IMR-90 (cell line): ENCODE results near the gene HLA-DQA1. TPM values are rescaled to one million over a fixed set of nuclear protein-coding genes. Genes with fewer than 3 reads are reported as not detected.

ENCODE experiments used
- ATAC-seq: fragments of 200-7000 bp; cut with Tn5 transposase; 2 replicates; pipeline ENCODE4 v1.9.1; 2020; ENCODE audit warnings: low read depth, mild to moderate bottlenecking, moderate library complexity
- BruUV-seq: library from RNA; stranded (reverse); fragments of 400-500 nt; replicated peaks from 2 replicates; lab custom pipeline; 2021; lab: Mats Ljungman, UMichigan
- CTCF ChIA-PET: fragments of 300-600 bp; formaldehyde crosslinking; extraction: SDS; loops from one replicate; lab custom pipeline; 2021; ENCODE audit warnings: antibody characterized with exemption; lab: Yijun Ruan, JAX
- POLR2A ChIA-PET: fragments of 300-600 bp; sonication (Branson Sonifier 250); formaldehyde crosslinking; loops from one replicate; lab custom pipeline; 2022; ENCODE audit warnings: antibody characterized with exemption; ENCODE audit not compliant: unreplicated experiment; lab: Charles Lee
- DNase-seq: peaks from one replicate; pipeline ENCODE4 v3.0.0; 2013
- H2AFZ ChIP-seq: replicated peaks from 2 replicates; pipeline ENCODE3; 2013; ENCODE audit warnings: low read length, mild to moderate bottlenecking; ENCODE audit not compliant: poor library complexity
- H2AK5ac ChIP-seq: 2 replicates; pipeline ENCODE4 v1.6.1; 2013; ENCODE audit warnings: low read depth, low read length, inconsistent platforms
- H2AK9ac ChIP-seq: replicated peaks from 2 replicates; pipeline ENCODE3; 2013; ENCODE audit warnings: mild to moderate bottlenecking, low read depth, low read length, moderate library complexity; ENCODE audit not compliant: poor library complexity
- H2BK120ac ChIP-seq: 2 replicates; pipeline ENCODE4 v1.6.1; 2013; ENCODE audit warnings: low read depth, low read length, inconsistent platforms
- H2BK15ac ChIP-seq: 3 replicates; pipeline ENCODE4 v1.6.1; 2013; ENCODE audit warnings: low read depth, low read length, inconsistent platforms
- H2BK20ac ChIP-seq: 2 replicates; pipeline ENCODE4 v1.6.1; 2013; ENCODE audit warnings: low read depth, mild to moderate bottlenecking, inconsistent platforms, low read length, moderate library complexity
- H2BK5ac ChIP-seq: 2 replicates; pipeline ENCODE4 v1.6.1; 2013; ENCODE audit warnings: mild to moderate bottlenecking, low read depth, low read length, inconsistent platforms; ENCODE audit not compliant: poor library complexity, severe bottlenecking
- H3K14ac ChIP-seq: replicated peaks from 2 replicates; pipeline ENCODE4 v1.6.1; 2013; ENCODE audit warnings: low read depth, low read length, inconsistent platforms
- H3K18ac ChIP-seq: 2 replicates; pipeline ENCODE4 v1.6.1; 2013; ENCODE audit warnings: low read depth, low read length, control low read depth
- H3K23ac ChIP-seq: 2 replicates; pipeline ENCODE4 v1.6.1; 2013; ENCODE audit warnings: low read depth, low read length, inconsistent platforms
- H3K27ac ChIP-seq: 2 replicates; pipeline ENCODE4 v1.5.1; 2013; ENCODE audit warnings: mild to moderate bottlenecking, control low read depth, low read length; ENCODE audit not compliant: insufficient read depth
- H3K27me3 ChIP-seq: 2 replicates; pipeline ENCODE4 v1.6.1; 2013; ENCODE audit warnings: low read length; ENCODE audit not compliant: control insufficient read depth, insufficient read depth
- H3K36me3 ChIP-seq: 2 replicates; pipeline ENCODE4 v1.6.1; 2013; ENCODE audit warnings: low read length, mixed read lengths; ENCODE audit not compliant: control insufficient read depth, insufficient read depth
- H3K4ac ChIP-seq: 2 replicates; pipeline ENCODE4 v1.6.1; 2013; ENCODE audit warnings: low read depth, low read length, inconsistent platforms
- H3K4me1 ChIP-seq: 2 replicates; pipeline ENCODE4 v1.6.1; 2013; ENCODE audit warnings: low read length, mixed read lengths; ENCODE audit not compliant: control insufficient read depth, insufficient read depth
- H3K4me2 ChIP-seq: 2 replicates; pipeline ENCODE4 v1.6.1; 2013; ENCODE audit warnings: low read depth, mild to moderate bottlenecking, control low read depth, low read length, moderate library complexity
- H3K4me3 ChIP-seq: 2 replicates; pipeline ENCODE4 v1.5.1; 2013; ENCODE audit warnings: low read depth, mild to moderate bottlenecking, control low read depth, low read length, moderate library complexity; ENCODE audit not compliant: insufficient read depth
- H3K56ac ChIP-seq: 2 replicates; pipeline ENCODE4 v1.6.1; 2013; ENCODE audit warnings: low read length, inconsistent platforms; ENCODE audit not compliant: insufficient read depth; ENCODE audit errors: extremely low read depth
- H3K79me1 ChIP-seq, 2 experiments: 2 replicates each; pipeline ENCODE4 v1.6.1; 2013; ENCODE audit warnings: low read length in 2 of 2, inconsistent platforms in 1 of 2, low read depth in 1 of 2
- H3K9ac ChIP-seq: 2 replicates; pipeline ENCODE4 v1.6.1; 2013; ENCODE audit warnings: low read depth, low read length, control low read depth
- H3K9me1 ChIP-seq: 2 replicates; pipeline ENCODE4 v1.6.1; 2013; ENCODE audit warnings: low read length, inconsistent platforms; ENCODE audit not compliant: insufficient read depth
- H3K9me3 ChIP-seq: 2 replicates; pipeline ENCODE4 v1.6.1; 2013; ENCODE audit warnings: low read length; ENCODE audit not compliant: control insufficient read depth, insufficient read depth
- H4K20me1 ChIP-seq: 2 replicates; pipeline ENCODE4 v1.6.1; 2013; ENCODE audit warnings: low read length, inconsistent platforms; ENCODE audit not compliant: insufficient read depth
- H4K5ac ChIP-seq: 2 replicates; pipeline ENCODE4 v1.6.1; 2013; ENCODE audit warnings: mild to moderate bottlenecking, low read depth, low read length, control low read depth
- H4K8ac ChIP-seq, 2 experiments: 2 replicates each; pipeline ENCODE4 v1.6.1; 2013; ENCODE audit warnings: low read depth in 2 of 2, low read length in 2 of 2, control low read depth in 1 of 2, inconsistent platforms in 1 of 2
- H4K91ac ChIP-seq: 2 replicates; pipeline ENCODE4 v1.6.1; 2013; ENCODE audit warnings: low read depth, low read length, inconsistent platforms; ENCODE audit not compliant: insufficient read depth
- NFE2L2 ChIP-seq: fragments of 150-350 bp; IDR thresholded peaks from 2 replicates; pipeline ENCODE4 v1.6.1; 2016; ENCODE audit warnings: low read depth, mild to moderate bottlenecking, low read length
- WGBS, 2 experiments: methylation state at CpG; one replicate each; pipeline versions ENCODE4 v1.1.5 to v1.1.7; 2013; ENCODE audit warnings: missing lambda C conversion rate in 2 of 2; ENCODE audit not compliant: insufficient read length in 1 of 2; ENCODE audit errors: extremely low coverage in 2 of 2; 5-methylcytosine and 5-hydroxymethylcytosine counted together
- dilution Hi-C: fragments of 300-500 bp; cut with HindIII; formaldehyde crosslinking; loops from one replicate; pipeline ENCODE4 v1.14.3; 2018; ENCODE audit warnings: low sequenced_read_pairs; ENCODE audit not compliant: unreplicated experiment
- in situ Hi-C: fragments of 300-500 bp; cut with MboI; formaldehyde crosslinking; loops from 3 replicates; pipeline ENCODE4 v1.14.3; 2019; ENCODE audit warnings: low sequenced_read_pairs, inconsistent platforms, mixed read lengths
- intact Hi-C: fragments of 100-400 bp; cut with micrococcal nuclease; formaldehyde crosslinking; loops from 2 replicates; pipeline ENCODE4 v1.10.0; 2022
- polyA plus RNA-seq, 3 experiments: library from polyadenylated mRNA; depleted of rRNA; stranded (reverse); fragments of >200 nt; gene quantifications; 2 replicates each; pipeline ENCODE4 v1.2.3, GENCODE V29; 2012; ENCODE audit warnings: low replicate concordance in 1 of 3
- total RNA-seq: library from RNA; depleted of rRNA; stranded (reverse); fragments of >200 nt; gene quantifications from 2 replicates; pipeline ENCODE4 v1.2.3, GENCODE V29; 2012

HLA-DQA1 gene
- total and polyA plus RNA-seq, 2 of the 4 experiments (the other 2 are of a cell fraction) = not detected

DNA sequence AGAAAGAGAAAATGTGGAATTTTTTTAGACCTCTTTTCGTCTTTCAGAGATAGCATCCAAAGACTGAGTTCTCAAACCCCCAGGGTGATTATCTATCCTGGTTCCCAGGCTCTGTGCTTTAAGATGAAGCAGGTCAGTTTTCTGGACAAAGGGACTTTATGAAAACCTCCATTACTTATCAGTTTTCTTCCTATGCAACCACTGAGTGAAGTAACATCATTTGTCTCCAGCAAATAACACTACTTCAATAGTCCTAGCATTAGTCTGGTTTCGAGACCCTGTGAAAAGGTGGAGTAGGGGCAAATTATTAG, 29.3 kb upstream of the HLA-DQA1 start:
- Histone ChIP-seq H3K4me2 (no peak overlapping the region), H3K4me3 (no peak overlapping the region), H3K27ac (no peak overlapping the region), H4K20me1 (no peaks in the 10 kb centered on the region), H2BK5ac (no peak overlapping the region), H3K14ac (no peak overlapping the region), H4K8ac (no peak overlapping the region), H3K9me1 (no peaks in the 10 kb centered on the region), H2BK15ac (no peak overlapping the region), H3K9ac (no peak overlapping the region), H4K5ac (no peak overlapping the region), H4K91ac (no peak overlapping the region), H3K56ac (no peak overlapping the region), H3K4ac (no peak overlapping the region), H3K4me1 (no peaks in the 10 kb centered on the region), H2AK9ac (no peak overlapping the region), H2BK20ac (no peak overlapping the region), H3K79me1 (no peaks in the 10 kb centered on the region), H2BK120ac (no peak overlapping the region), H2AFZ (no peak overlapping the region), H3K23ac (no peak overlapping the region), H2AK5ac (no peak overlapping the region), H3K9me3 (no peaks in the 10 kb centered on the region), H3K27me3 (no peaks in the 10 kb centered on the region), H3K36me3 (no peaks in the 10 kb centered on the region), H3K18ac (no peak overlapping the region)
- BruUV-seq = no TSS peak
- ATAC-seq (no peak), DNase-seq (no peak)
- no peak for TF ChIP-seq NFE2L2
- WGBS, 2 experiments = no CpG with 5 or more reads among the region's 2 CpGs
- intact Hi-C loops (no loop called here), in situ Hi-C loops (no loop called here), dilution Hi-C loops (no loop called here)
- ChIA-PET POLR2A (no interaction called here), CTCF (no interaction called here)
